ENCODE data around the gene ZC3H12C.
"Not testable (repeated sequence)": the region's sequence is repeated elsewhere in the genome, so short reads cannot be mapped to it uniquely, and the experiment has no call there.

Gene ZC3H12C

GRCh38 chr11:110186456-110186855 lies 93.3 kb downstream of the ZC3H12C start:
- no peak for DNase-seq

GRCh38 chr11:110186867-110187266 lies 93.7 kb downstream of the ZC3H12C start:
- DNase-seq = no peak

- no peak for DNase-seq
Measured at GRCh38 chr11:110187731-110188130, 94.5 kb downstream of the ZC3H12C start.

- DNase-seq = no peak
Measured at GRCh38 chr11:110190885-110191284, 97.7 kb downstream of the ZC3H12C start.

GRCh38 chr11:110192604-110193282 lies 99.6 kb downstream of the ZC3H12C start:
- DNase-seq = not testable (repeated sequence)

GRCh38 chr11:110194211-110194766 lies 101.1 kb downstream of the ZC3H12C start:
- DNase-seq = not testable (repeated sequence)

- DNase-seq = no peak
Measured at GRCh38 chr11:110196241-110196754, 103.1 kb downstream of the ZC3H12C start.

GRCh38 chr11:110196884-110197420 lies 103.8 kb downstream of the ZC3H12C start:
- DNase-seq = no peak

GRCh38 chr11:110198031-110198729 lies 105.0 kb downstream of the ZC3H12C start:
- no peak for DNase-seq

- DNase-seq = no peak
Measured at GRCh38 chr11:110199184-110199981, 106.2 kb downstream of the ZC3H12C start.

GRCh38 chr11:110200241-110200640 lies 107.0 kb downstream of the ZC3H12C start:
- DNase-seq = no peak

- DNase-seq = no peak
Measured at GRCh38 chr11:110200836-110201235, 107.6 kb downstream of the ZC3H12C start.

GRCh38 chr11:110207123-110207522 lies 113.9 kb downstream of the ZC3H12C start:
- DNase-seq = no peak

- not testable (repeated sequence) for DNase-seq
Measured at GRCh38 chr11:110208678-110209312, 115.6 kb downstream of the ZC3H12C start.

- DNase-seq = not testable (repeated sequence)
Measured at GRCh38 chr11:110209313-110209694, 116.1 kb downstream of the ZC3H12C start.

GRCh38 chr11:110217223-110217877 lies 124.2 kb downstream of the ZC3H12C start:
- DNase-seq = no peak

GRCh38 chr11:110217936-110218335 lies 124.7 kb downstream of the ZC3H12C start:
- DNase-seq = no peak

- no peak for DNase-seq
Measured at GRCh38 chr11:110219006-110219785, 126.0 kb downstream of the ZC3H12C start.

All from NCI-H2227 treated with DMSO at 0.1 percent for 48 hours (cell line).